Measurements from ENCODE around the gene KIF7. TPM values are rescaled to one million over a fixed set of nuclear protein-coding genes. Genes with fewer than 3 reads are reported as not detected.

KIF7 gene
- total RNA-seq, 1 experiment from 2014 or later, result 8.2 TPM

GRCh38 chr15:89667706-89667960 is 12.4 kb upstream of the KIF7 start:
- TF ChIP-seq CTCF (IDR thresholded peaks at IDR 0.05; ENCODE audit: insufficient read depth in 1 of 2, low read depth in 1 of 2, low read length in 1 of 2, severe bottlenecking in 1 of 2, unreplicated experiment in 1 of 2), result no peak
- Histone ChIP-seq H3K27me3 (replicated peaks; ENCODE audit: control insufficient read depth, insufficient read depth, low read length) (no peaks in the 10 kb centered on the region), H3K36me3 (ENCODE audit: control insufficient read depth, insufficient read depth, low read length) (no peaks in the 10 kb centered on the region), H3K9me3 (no peaks in the 10 kb centered on the region), H3K4me3 (ENCODE audit: low read depth, low read length) (no peak overlapping the region), H3K4me1 (peaks cover 12% of the 10 kb centered on the region; the same call in 1 of the 2 replicates)
- Mint-ChIP-seq H3K4me3 (ENCODE audit: unreplicated experiment) (no peak overlapping the region), H3K27ac (ENCODE audit: unreplicated experiment) (no peak overlapping the region), H3K9me3 (ENCODE audit: unreplicated experiment) (no peaks in the 10 kb centered on the region), H3K27me3 (ENCODE audit: insufficient read depth, unreplicated experiment) (peaks cover 4% of the 10 kb centered on the region), H3K4me1 (ENCODE audit: low read depth, unreplicated experiment) (no peaks in the 10 kb centered on the region), H3K36me3 (ENCODE audit: insufficient read depth, unreplicated experiment) (no peaks in the 10 kb centered on the region)
- CTCF ChIA-PET, result no interaction called here
- no TSS peak for BruUV-seq (replicated peaks)
- no peak for DNase-seq
- POLR2A ChIA-PET, result no interaction called here
- intact Hi-C loops (cut with micrococcal nuclease; ENCODE audit: unreplicated experiment), result no loop called here

GRCh38 chr15:89666858-89667705 is 11.8 kb upstream of the KIF7 start:
- no peak for DNase-seq
- Histone ChIP-seq H3K4me3 (ENCODE audit: low read depth, low read length) (no peak overlapping the region), H3K36me3 (ENCODE audit: control insufficient read depth, insufficient read depth, low read length) (no peaks in the 10 kb centered on the region), H3K27me3 (replicated peaks; ENCODE audit: control insufficient read depth, insufficient read depth, low read length) (no peaks in the 10 kb centered on the region), H3K9me3 (no peaks in the 10 kb centered on the region), H3K4me1 (peaks cover 12% of the 10 kb centered on the region; the same call in 1 of the 2 replicates)
- BruUV-seq (replicated peaks), result no TSS peak
- POLR2A ChIA-PET, result no interaction called here
- Mint-ChIP-seq H3K27me3 (ENCODE audit: insufficient read depth, unreplicated experiment) (peaks cover 4% of the 10 kb centered on the region), H3K27ac (ENCODE audit: unreplicated experiment) (no peak overlapping the region), H3K4me3 (ENCODE audit: unreplicated experiment) (no peak overlapping the region), H3K9me3 (ENCODE audit: unreplicated experiment) (no peaks in the 10 kb centered on the region), H3K36me3 (ENCODE audit: insufficient read depth, unreplicated experiment) (no peaks in the 10 kb centered on the region), H3K4me1 (ENCODE audit: low read depth, unreplicated experiment) (no peaks in the 10 kb centered on the region)
- CTCF ChIA-PET, result no interaction called here
- intact Hi-C loops (cut with micrococcal nuclease; ENCODE audit: unreplicated experiment), result no loop called here
- no peak for TF ChIP-seq CTCF (IDR thresholded peaks at IDR 0.05; ENCODE audit: insufficient read depth in 1 of 2, low read depth in 1 of 2, low read length in 1 of 2, severe bottlenecking in 1 of 2, unreplicated experiment in 1 of 2)

- H3K4me3 Mint-ChIP-seq (ENCODE audit: unreplicated experiment), result peak overlapping the region; percentile 67
These were observed 11.1 kb upstream of the KIF7 start for GRCh38 chr15:89666184-89666857.

More at GRCh38 chr15:89666184-89666857, 11.1 kb upstream of the KIF7 start:
- intact Hi-C loops (cut with micrococcal nuclease; ENCODE audit: unreplicated experiment), result no loop called here
- no TSS peak for BruUV-seq (replicated peaks)
- DNase-seq, result no peak
- H3K4me1 Mint-ChIP-seq (ENCODE audit: low read depth, unreplicated experiment), result no peaks in the 10 kb centered on the region
- CTCF ChIA-PET, result interaction anchor here (1.2 to 1.3 kb wide), 2 partner anchors 19 to 222 kb away, joined by 3 to 4 read pairs; no protein-coding TSS in a partner anchor
- TF ChIP-seq CTCF (IDR thresholded peaks at IDR 0.05; ENCODE audit: insufficient read depth in 1 of 2, low read depth in 1 of 2, low read length in 1 of 2, severe bottlenecking in 1 of 2, unreplicated experiment in 1 of 2), result no peak
- POLR2A ChIA-PET, result no interaction called here
- Histone ChIP-seq H3K4me3 (ENCODE audit: low read depth, low read length) (no peak overlapping the region), H3K4me1 (peaks cover 12% of the 10 kb centered on the region; the same call in 1 of the 2 replicates), H3K9me3 (no peaks in the 10 kb centered on the region), H3K27me3 (replicated peaks; ENCODE audit: control insufficient read depth, insufficient read depth, low read length) (no peaks in the 10 kb centered on the region), H3K36me3 (ENCODE audit: control insufficient read depth, insufficient read depth, low read length) (no peaks in the 10 kb centered on the region)
- H3K9me3 Mint-ChIP-seq (ENCODE audit: unreplicated experiment), result no peaks in the 10 kb centered on the region
- no peak overlapping the region for H3K27ac Mint-ChIP-seq (ENCODE audit: unreplicated experiment)
- peaks cover 4% of the 10 kb centered on the region for H3K27me3 Mint-ChIP-seq (ENCODE audit: insufficient read depth, unreplicated experiment)
- no peaks in the 10 kb centered on the region for H3K36me3 Mint-ChIP-seq (ENCODE audit: insufficient read depth, unreplicated experiment)

Data from Caco-2 (cell line).